ENCODE results near the gene APH1A. TPM values are rescaled to one million over a fixed set of nuclear protein-coding genes. Genes with fewer than 3 reads are reported as not detected.

APH1A gene
- total RNA-seq, 2 donors from 2014 or later: 126 to 131 TPM

DNA sequence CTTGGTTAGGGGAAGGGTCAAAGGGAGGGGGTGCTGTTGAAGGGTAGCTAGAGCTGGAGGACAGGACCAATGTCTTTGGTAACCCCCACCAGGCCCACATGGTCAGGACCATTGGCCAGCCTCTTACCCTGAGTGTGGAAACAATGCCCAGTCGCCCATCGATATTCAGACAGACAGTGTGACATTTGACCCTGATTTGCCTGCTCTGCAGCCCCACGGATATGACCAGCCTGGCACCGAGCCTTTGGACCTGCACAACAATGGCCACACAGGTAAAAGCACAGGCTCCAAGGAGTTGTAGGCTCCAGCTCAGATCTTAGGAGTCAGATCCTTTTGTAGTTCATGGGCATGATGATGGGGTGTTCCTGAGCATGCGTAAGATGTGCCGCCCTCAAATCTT, 7.4 kb downstream of the APH1A start:
- H3K4me3 ChIP-seq (ENCODE audit: low read length): no peak overlapping the region
- H3K4me3 Mint-ChIP-seq: no peak overlapping the region
- H3K4me1 ChIP-seq (ENCODE audit: control insufficient read depth, insufficient read depth, low read length): peaks cover 6% of the 10 kb centered on the region
- peaks cover 14% of the 10 kb centered on the region for H3K36me3 ChIP-seq (ENCODE audit: control insufficient read depth, insufficient read depth, low read length)
- no peak overlapping the region for H3K27ac ChIP-seq (ENCODE audit: low read depth, low read length)
- no peak for DNase-seq
- H3K36me3 Mint-ChIP-seq (ENCODE audit: low read depth): peaks cover 47% of the 10 kb centered on the region
- TF ChIP-seq, protein P1, sequence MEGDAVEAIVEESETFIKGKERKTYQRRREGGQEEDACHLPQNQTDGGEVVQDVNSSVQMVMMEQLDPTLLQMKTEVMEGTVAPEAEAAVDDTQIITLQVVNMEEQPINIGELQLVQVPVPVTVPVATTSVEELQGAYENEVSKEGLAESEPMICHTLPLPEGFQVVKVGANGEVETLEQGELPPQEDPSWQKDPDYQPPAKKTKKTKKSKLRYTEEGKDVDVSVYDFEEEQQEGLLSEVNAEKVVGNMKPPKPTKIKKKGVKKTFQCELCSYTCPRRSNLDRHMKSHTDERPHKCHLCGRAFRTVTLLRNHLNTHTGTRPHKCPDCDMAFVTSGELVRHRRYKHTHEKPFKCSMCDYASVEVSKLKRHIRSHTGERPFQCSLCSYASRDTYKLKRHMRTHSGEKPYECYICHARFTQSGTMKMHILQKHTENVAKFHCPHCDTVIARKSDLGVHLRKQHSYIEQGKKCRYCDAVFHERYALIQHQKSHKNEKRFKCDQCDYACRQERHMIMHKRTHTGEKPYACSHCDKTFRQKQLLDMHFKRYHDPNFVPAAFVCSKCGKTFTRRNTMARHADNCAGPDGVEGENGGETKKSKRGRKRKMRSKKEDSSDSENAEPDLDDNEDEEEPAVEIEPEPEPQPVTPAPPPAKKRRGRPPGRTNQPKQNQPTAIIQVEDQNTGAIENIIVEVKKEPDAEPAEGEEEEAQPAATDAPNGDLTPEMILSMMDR (conservative IDR thresholded peaks at IDR 0.05): no peak
- no peaks in the 10 kb centered on the region for H3K9me3 Mint-ChIP-seq
- H3K27ac Mint-ChIP-seq: no peak overlapping the region
- no peaks in the 10 kb centered on the region for H3K9me3 ChIP-seq (ENCODE audit: control insufficient read depth, low read length)
- no peaks in the 10 kb centered on the region for H3K27me3 ChIP-seq (ENCODE audit: control insufficient read depth, insufficient read depth, low read length, poor library complexity, severe bottlenecking)
- WGBS, 2 experiments (ENCODE audit: insufficient coverage in 1 of 2, insufficient read length in 1 of 2): 95 to 97% methylated on average over 4 to 6 of the region's 6 CpGs
- no peak overlapping the region for H3K9ac ChIP-seq (ENCODE audit: extremely low read depth, low read length, poor library complexity, severe bottlenecking)
- peaks cover 61% of the 10 kb centered on the region for H3K4me1 Mint-ChIP-seq
- no peaks in the 10 kb centered on the region for H3K27me3 Mint-ChIP-seq (ENCODE audit: insufficient read depth)

DNA sequence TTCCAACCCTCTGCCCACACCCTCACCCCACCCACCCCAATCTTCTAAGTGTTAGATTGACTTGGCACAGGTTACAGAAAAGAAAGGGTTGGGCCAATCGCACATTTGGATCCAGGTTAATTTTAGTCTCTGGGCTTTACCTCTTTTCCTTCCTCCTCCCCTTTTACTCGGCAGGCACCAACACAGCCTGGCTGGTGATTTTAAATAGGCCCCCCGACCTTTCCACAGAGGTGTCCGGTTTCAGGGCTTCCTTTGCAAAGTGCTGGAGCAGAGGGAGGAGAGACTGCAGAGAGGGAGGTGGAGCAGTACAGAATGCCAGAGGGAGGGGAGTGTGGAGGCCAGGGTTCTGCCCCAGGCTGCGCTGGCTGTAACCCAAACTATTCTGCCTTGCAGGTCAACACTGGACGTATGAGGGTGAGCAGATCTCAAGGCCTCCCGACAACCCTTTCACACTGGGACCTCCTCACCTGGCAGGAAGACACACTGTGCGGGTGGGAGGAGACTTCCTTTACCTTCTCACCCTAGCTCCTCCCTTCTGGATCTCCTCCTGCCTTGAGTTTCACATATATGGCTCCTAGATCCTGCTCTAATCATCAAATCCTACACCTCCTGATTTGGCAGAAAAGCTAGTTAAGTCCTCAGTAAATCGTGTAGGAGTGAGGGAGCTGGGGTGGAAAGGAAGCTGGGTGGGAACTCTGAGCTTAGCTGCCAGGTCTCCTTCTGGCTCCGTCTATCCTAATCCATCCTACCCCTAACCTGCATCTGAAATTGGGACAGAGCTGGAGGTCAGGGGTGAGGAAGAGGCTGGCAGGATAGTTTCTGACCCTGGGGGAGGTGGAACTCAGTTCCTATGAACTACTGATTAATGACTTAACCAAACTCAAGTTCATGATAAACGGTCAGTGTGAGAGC, 8.8 kb downstream of the APH1A start:
- H3K4me3 ChIP-seq (ENCODE audit: low read length): peak overlapping the region; percentile 79
- no peaks in the 10 kb centered on the region for H3K9me3 ChIP-seq (ENCODE audit: control insufficient read depth, low read length)
- peak overlapping the region; percentile 21 for H3K27ac ChIP-seq (ENCODE audit: low read depth, low read length)
- peaks cover under 1% of the 10 kb centered on the region for H3K36me3 ChIP-seq (ENCODE audit: control insufficient read depth, insufficient read depth, low read length)
- H3K27me3 ChIP-seq (ENCODE audit: control insufficient read depth, insufficient read depth, low read length, poor library complexity, severe bottlenecking): no peaks in the 10 kb centered on the region
- peak; percentile 92 for DNase-seq
- TF ChIP-seq, protein P1 (conservative IDR thresholded peaks at IDR 0.05): no peak
- H3K27ac Mint-ChIP-seq: peak overlapping the region; percentile 97
- H3K4me3 Mint-ChIP-seq: peak overlapping the region; percentile 75
- H3K4me1 ChIP-seq (ENCODE audit: control insufficient read depth, insufficient read depth, low read length): peaks cover 6% of the 10 kb centered on the region
- peaks cover 33% of the 10 kb centered on the region for H3K36me3 Mint-ChIP-seq (ENCODE audit: low read depth)
- peaks cover 63% of the 10 kb centered on the region for H3K4me1 Mint-ChIP-seq
- H3K9ac ChIP-seq (ENCODE audit: extremely low read depth, low read length, poor library complexity, severe bottlenecking): peak overlapping the region; percentile 77
- no peaks in the 10 kb centered on the region for H3K27me3 Mint-ChIP-seq (ENCODE audit: insufficient read depth)
- H3K9me3 Mint-ChIP-seq: peaks cover 2% of the 10 kb centered on the region
- WGBS, 2 experiments (ENCODE audit: insufficient coverage in 1 of 2, insufficient read length in 1 of 2): 22 to 24% methylated on average over 4 to 10 of the region's 11 CpGs

DNA sequence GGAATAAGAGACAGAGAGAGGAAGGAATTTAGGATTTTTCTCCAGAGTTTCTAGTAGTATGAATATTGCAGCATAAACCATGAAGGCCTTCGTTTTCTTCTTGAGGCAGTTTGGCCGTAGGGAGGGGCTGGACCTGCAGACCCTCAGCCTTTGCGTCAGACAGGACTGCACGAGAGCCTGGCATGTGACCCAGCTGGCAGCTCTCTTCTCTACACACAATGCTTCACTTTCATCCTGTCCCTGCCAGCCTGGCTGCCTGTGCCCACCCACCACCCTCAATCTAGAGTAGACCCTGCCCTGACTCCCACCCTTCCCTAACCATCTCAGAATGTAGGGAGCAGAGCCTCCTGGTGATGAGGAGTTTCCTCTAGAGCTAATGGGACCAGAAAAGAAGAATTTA, 9.6 kb downstream of the APH1A start:
- Histone ChIP-seq H3K9ac (ENCODE audit: extremely low read depth, low read length, poor library complexity, severe bottlenecking) (peak overlapping the region; percentile 77), H3K4me1 (ENCODE audit: control insufficient read depth, insufficient read depth, low read length) (peaks cover 6% of the 10 kb centered on the region), H3K4me3 (ENCODE audit: low read length) (peak overlapping the region; percentile 79), H3K36me3 (ENCODE audit: control insufficient read depth, insufficient read depth, low read length) (no peaks in the 10 kb centered on the region), H3K9me3 (ENCODE audit: control insufficient read depth, low read length) (no peaks in the 10 kb centered on the region), H3K27ac (ENCODE audit: low read depth, low read length) (peak overlapping the region; percentile 21), H3K27me3 (ENCODE audit: control insufficient read depth, insufficient read depth, low read length, poor library complexity, severe bottlenecking) (no peaks in the 10 kb centered on the region)
- peak; percentile 60 for DNase-seq
- Mint-ChIP-seq H3K9me3 (peaks cover 2% of the 10 kb centered on the region), H3K4me1 (peaks cover 57% of the 10 kb centered on the region), H3K27ac (peak overlapping the region; percentile 97), H3K27me3 (ENCODE audit: insufficient read depth) (no peaks in the 10 kb centered on the region), H3K4me3 (peak overlapping the region; percentile 75), H3K36me3 (ENCODE audit: low read depth) (peaks cover 25% of the 10 kb centered on the region)
- TF ChIP-seq, protein P1 (conservative IDR thresholded peaks at IDR 0.05): no peak
- WGBS, 2 experiments (ENCODE audit: insufficient coverage in 1 of 2, insufficient read length in 1 of 2): 23% methylated on average over 4 of the region's 4 CpGs; no CpG with 5 or more reads in 1 of the 2 experiments

Data from endodermal cell (in vitro differentiated cells).